ENCODE data around the gene FARS2. TPM values are rescaled to one million over a fixed set of nuclear protein-coding genes. Genes with fewer than 3 reads are reported as not detected.

The FARS2 gene
- total and polyA plus RNA-seq, 4 donors, result 16.6 to 29.0 (median 21.1) TPM

- H3K27me3 ChIP-seq (ENCODE audit: control insufficient read depth, insufficient read depth, low read length), result no peaks in the 10 kb centered on the region
- WGBS (ENCODE audit: insufficient coverage), result no CpG with 5 or more reads among the region's 4 CpGs
- no peak for DNase-seq (ENCODE audit: low read depth in 4 of 6, low spot score in 6 of 6)
- no peaks in the 10 kb centered on the region for H3K4me1 ChIP-seq (ENCODE audit: control insufficient read depth, insufficient read depth, low read length)
- no peaks in the 10 kb centered on the region for H3K9me3 ChIP-seq (ENCODE audit: control insufficient read depth, insufficient read depth, low read length)
- no peak overlapping the region for H3K27ac ChIP-seq (ENCODE audit: low read depth, low read length)
- no peak overlapping the region for H3K4me3 ChIP-seq (ENCODE audit: low read depth, low read length)
- H3K36me3 ChIP-seq (ENCODE audit: control insufficient read depth, insufficient read depth, low read length), result no peaks in the 10 kb centered on the region
Observed at GRCh38 chr6:5401845-5402738, 140.8 kb downstream of the FARS2 start.

- Histone ChIP-seq H3K36me3 (ENCODE audit: control insufficient read depth, insufficient read depth, low read length) (no peaks in the 10 kb centered on the region), H3K27me3 (ENCODE audit: control insufficient read depth, insufficient read depth, low read length) (no peaks in the 10 kb centered on the region), H3K4me1 (ENCODE audit: control insufficient read depth, insufficient read depth, low read length) (no peaks in the 10 kb centered on the region), H3K4me3 (ENCODE audit: low read depth, low read length) (no peak overlapping the region), H3K27ac (ENCODE audit: low read depth, low read length) (no peak overlapping the region), H3K9me3 (ENCODE audit: control insufficient read depth, insufficient read depth, low read length) (no peaks in the 10 kb centered on the region)
- DNase-seq (ENCODE audit: low read depth in 4 of 6, low spot score in 6 of 6), result no peak
- 93% methylated on average over 2 of the region's 3 CpGs for WGBS (ENCODE audit: insufficient coverage)
Observed at GRCh38 chr6:5403076-5403475, 141.8 kb downstream of the FARS2 start.

GRCh38 chr6:5403609-5404008, 142.3 kb downstream of the FARS2 start:
- DNase-seq (ENCODE audit: low read depth in 4 of 6, low spot score in 6 of 6), result no peak
- Histone ChIP-seq H3K4me1 (ENCODE audit: control insufficient read depth, insufficient read depth, low read length) (no peaks in the 10 kb centered on the region), H3K27ac (ENCODE audit: low read depth, low read length) (no peak overlapping the region), H3K9me3 (ENCODE audit: control insufficient read depth, insufficient read depth, low read length) (no peaks in the 10 kb centered on the region), H3K4me3 (ENCODE audit: low read depth, low read length) (no peak overlapping the region), H3K27me3 (ENCODE audit: control insufficient read depth, insufficient read depth, low read length) (no peaks in the 10 kb centered on the region), H3K36me3 (ENCODE audit: control insufficient read depth, insufficient read depth, low read length) (no peaks in the 10 kb centered on the region)

DNA sequence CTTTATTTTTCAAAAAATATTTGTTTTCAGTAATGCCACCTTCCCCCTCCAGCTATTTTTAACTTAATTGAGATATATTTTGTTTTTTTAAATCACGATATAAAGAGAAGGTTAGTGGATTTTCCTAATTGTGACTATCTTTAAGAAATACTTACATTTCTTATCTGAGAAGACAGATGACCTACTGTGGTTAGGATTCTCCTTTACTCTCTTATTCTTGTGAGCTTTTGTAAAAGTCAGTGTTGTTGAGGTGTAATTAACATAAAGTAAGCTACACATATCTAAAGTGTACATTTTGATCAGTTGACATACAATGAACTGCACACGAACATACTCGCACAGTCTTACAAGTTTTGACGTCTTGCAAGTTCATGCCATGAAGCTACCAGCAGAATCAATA, 144.7 kb downstream of the FARS2 start:
- Histone ChIP-seq H3K4me3 (ENCODE audit: low read depth, low read length) (no peak overlapping the region), H3K36me3 (ENCODE audit: control insufficient read depth, insufficient read depth, low read length) (no peaks in the 10 kb centered on the region), H3K27ac (ENCODE audit: low read depth, low read length) (no peak overlapping the region), H3K9me3 (ENCODE audit: control insufficient read depth, insufficient read depth, low read length) (no peaks in the 10 kb centered on the region), H3K4me1 (ENCODE audit: control insufficient read depth, insufficient read depth, low read length) (no peaks in the 10 kb centered on the region), H3K27me3 (ENCODE audit: control insufficient read depth, insufficient read depth, low read length) (no peaks in the 10 kb centered on the region)
- DNase-seq (ENCODE audit: low read depth in 4 of 6, low spot score in 6 of 6), result no peak
- WGBS (ENCODE audit: insufficient coverage), result 97% methylated on average over 3 of the region's 4 CpGs

DNA sequence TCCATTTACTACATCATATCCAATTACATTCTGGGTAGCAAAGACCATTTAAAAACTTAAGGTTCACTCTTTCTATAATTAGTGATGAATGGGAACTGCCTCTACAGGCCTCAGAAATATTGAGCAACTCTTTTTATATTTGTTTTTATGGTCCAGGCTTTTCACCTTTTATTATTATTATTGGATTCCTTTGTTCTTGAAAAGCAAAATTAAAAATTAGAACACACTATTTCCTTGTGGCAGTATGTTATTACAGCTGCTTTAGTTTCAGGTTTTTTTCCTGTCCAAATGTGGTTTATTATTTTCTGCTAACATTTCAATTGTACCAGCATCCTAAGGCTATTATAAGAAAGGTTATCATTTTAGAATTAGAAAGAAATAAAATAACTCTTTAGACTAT, 150.1 kb downstream of the FARS2 start:
- no peaks in the 10 kb centered on the region for H3K36me3 ChIP-seq (ENCODE audit: control insufficient read depth, insufficient read depth, low read length)
- H3K9me3 ChIP-seq (ENCODE audit: control insufficient read depth, insufficient read depth, low read length), result no peaks in the 10 kb centered on the region
- no peaks in the 10 kb centered on the region for H3K4me1 ChIP-seq (ENCODE audit: control insufficient read depth, insufficient read depth, low read length)
- DNase-seq (ENCODE audit: low read depth in 4 of 6, low spot score in 6 of 6), result no peak
- no peak overlapping the region for H3K27ac ChIP-seq (ENCODE audit: low read depth, low read length)
- H3K27me3 ChIP-seq (ENCODE audit: control insufficient read depth, insufficient read depth, low read length), result no peaks in the 10 kb centered on the region
- no peak overlapping the region for H3K4me3 ChIP-seq (ENCODE audit: low read depth, low read length)

DNA sequence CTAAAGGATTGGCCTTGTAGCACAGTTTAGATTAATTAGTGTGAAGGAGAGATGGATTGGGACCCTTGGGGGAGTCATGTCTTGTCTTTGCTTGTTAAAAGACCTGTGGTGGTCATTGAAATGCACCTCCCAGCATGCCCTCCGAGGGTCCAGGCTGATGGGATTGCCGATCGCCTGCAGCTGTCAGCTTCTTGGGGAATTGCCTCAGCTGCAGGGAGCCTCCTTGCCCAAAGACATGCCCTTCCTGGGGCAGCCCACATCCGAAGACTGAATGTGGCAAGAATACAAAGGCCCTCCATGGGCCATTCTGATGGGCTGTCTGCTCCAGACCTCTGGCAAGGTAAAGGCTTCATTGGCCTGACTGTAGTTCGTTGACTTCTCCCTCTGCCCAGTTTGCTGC, 150.7 kb downstream of the FARS2 start:
- no peaks in the 10 kb centered on the region for H3K36me3 ChIP-seq (ENCODE audit: control insufficient read depth, insufficient read depth, low read length)
- no peaks in the 10 kb centered on the region for H3K4me1 ChIP-seq (ENCODE audit: control insufficient read depth, insufficient read depth, low read length)
- no peaks in the 10 kb centered on the region for H3K27me3 ChIP-seq (ENCODE audit: control insufficient read depth, insufficient read depth, low read length)
- no peak overlapping the region for H3K4me3 ChIP-seq (ENCODE audit: low read depth, low read length)
- no peaks in the 10 kb centered on the region for H3K9me3 ChIP-seq (ENCODE audit: control insufficient read depth, insufficient read depth, low read length)
- no peak overlapping the region for H3K27ac ChIP-seq (ENCODE audit: low read depth, low read length)
- DNase-seq (ENCODE audit: low read depth in 4 of 6, low spot score in 6 of 6), result no peak
- 22% methylated on average over 5 of the region's 5 CpGs for WGBS (ENCODE audit: insufficient coverage)

DNA sequence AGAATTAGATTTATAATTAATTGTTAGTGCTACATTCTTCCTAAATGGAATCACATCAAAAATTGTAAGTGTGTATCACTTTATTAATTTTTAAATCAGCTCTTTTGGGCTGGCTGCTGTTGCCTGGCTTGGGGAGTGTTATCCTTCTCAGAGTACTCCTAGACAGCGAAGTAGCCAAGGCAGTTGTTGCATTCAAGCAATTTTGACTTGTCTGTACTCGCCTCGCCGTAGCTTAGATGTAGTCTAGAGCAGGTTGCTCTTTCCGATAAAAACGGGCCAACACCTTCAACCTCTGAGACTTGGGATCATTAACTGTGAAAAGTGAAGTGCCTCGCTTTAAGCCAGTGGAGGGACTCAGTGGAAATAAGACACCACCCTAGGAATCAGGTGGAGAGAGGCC, 151.3 kb downstream of the FARS2 start:
- Histone ChIP-seq H3K36me3 (ENCODE audit: control insufficient read depth, insufficient read depth, low read length) (no peaks in the 10 kb centered on the region), H3K27ac (ENCODE audit: low read depth, low read length) (no peak overlapping the region), H3K4me1 (ENCODE audit: control insufficient read depth, insufficient read depth, low read length) (no peaks in the 10 kb centered on the region), H3K9me3 (ENCODE audit: control insufficient read depth, insufficient read depth, low read length) (peaks cover under 1% of the 10 kb centered on the region), H3K4me3 (ENCODE audit: low read depth, low read length) (no peak overlapping the region), H3K27me3 (ENCODE audit: control insufficient read depth, insufficient read depth, low read length) (no peaks in the 10 kb centered on the region)
- no peak for DNase-seq (ENCODE audit: low read depth in 4 of 6, low spot score in 6 of 6)
- WGBS (ENCODE audit: insufficient coverage), result 80% methylated on average over 1 of the region's 7 CpGs

GRCh38 chr6:5416250-5416649, 154.9 kb downstream of the FARS2 start:
- H3K4me3 ChIP-seq (ENCODE audit: low read depth, low read length), result no peak overlapping the region
- no peak for DNase-seq (ENCODE audit: low read depth in 4 of 6, low spot score in 6 of 6)
- H3K9me3 ChIP-seq (ENCODE audit: control insufficient read depth, insufficient read depth, low read length), result peaks cover 1% of the 10 kb centered on the region
- 41% methylated on average over 3 of the region's 4 CpGs for WGBS (ENCODE audit: insufficient coverage)
- no peaks in the 10 kb centered on the region for H3K36me3 ChIP-seq (ENCODE audit: control insufficient read depth, insufficient read depth, low read length)
- no peaks in the 10 kb centered on the region for H3K4me1 ChIP-seq (ENCODE audit: control insufficient read depth, insufficient read depth, low read length)
- H3K27me3 ChIP-seq (ENCODE audit: control insufficient read depth, insufficient read depth, low read length), result no peaks in the 10 kb centered on the region
- H3K27ac ChIP-seq (ENCODE audit: low read depth, low read length), result no peak overlapping the region

GRCh38 chr6:5422321-5422915, 161.1 kb downstream of the FARS2 start:
- DNase-seq (ENCODE audit: low read depth in 4 of 6, low spot score in 6 of 6), result peak in 2 of 6 donors; percentile 33 to 82
- 64% methylated on average over 3 of the region's 5 CpGs for WGBS (ENCODE audit: insufficient coverage)
- peaks cover 1% of the 10 kb centered on the region for H3K9me3 ChIP-seq (ENCODE audit: control insufficient read depth, insufficient read depth, low read length)
- H3K4me1 ChIP-seq (ENCODE audit: control insufficient read depth, insufficient read depth, low read length), result no peaks in the 10 kb centered on the region
- H3K36me3 ChIP-seq (ENCODE audit: control insufficient read depth, insufficient read depth, low read length), result no peaks in the 10 kb centered on the region
- no peak overlapping the region for H3K4me3 ChIP-seq (ENCODE audit: low read depth, low read length)
- H3K27me3 ChIP-seq (ENCODE audit: control insufficient read depth, insufficient read depth, low read length), result no peaks in the 10 kb centered on the region
- no peak overlapping the region for H3K27ac ChIP-seq (ENCODE audit: low read depth, low read length)

DNA sequence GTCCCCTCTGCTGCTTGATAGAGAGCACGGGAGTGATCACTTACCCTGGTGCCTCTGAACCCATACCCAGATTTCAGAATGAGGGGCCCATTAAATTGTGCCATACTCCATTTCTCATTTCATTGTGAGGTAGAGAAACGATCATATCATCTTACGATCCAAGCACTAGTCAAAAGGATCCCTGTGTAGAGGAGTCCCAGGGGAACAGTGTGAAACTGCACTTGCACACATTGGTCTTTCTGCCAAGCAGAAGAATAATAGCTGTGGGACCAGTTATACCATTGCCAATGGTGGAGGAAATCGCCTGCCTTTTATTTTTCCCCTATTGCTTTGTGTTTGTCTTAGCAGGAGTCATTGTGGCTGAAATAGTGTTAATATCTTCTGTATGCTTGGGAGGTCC, 161.9 kb downstream of the FARS2 start:
- Histone ChIP-seq H3K27ac (ENCODE audit: low read depth, low read length) (no peak overlapping the region), H3K4me3 (ENCODE audit: low read depth, low read length) (no peak overlapping the region), H3K27me3 (ENCODE audit: control insufficient read depth, insufficient read depth, low read length) (no peaks in the 10 kb centered on the region), H3K36me3 (ENCODE audit: control insufficient read depth, insufficient read depth, low read length) (no peaks in the 10 kb centered on the region), H3K4me1 (ENCODE audit: control insufficient read depth, insufficient read depth, low read length) (no peaks in the 10 kb centered on the region), H3K9me3 (ENCODE audit: control insufficient read depth, insufficient read depth, low read length) (no peaks in the 10 kb centered on the region)
- peak in 1 of 6 donors; percentile 15 for DNase-seq (ENCODE audit: low read depth in 4 of 6, low spot score in 6 of 6)
- WGBS (ENCODE audit: insufficient coverage), result 100% methylated on average over 1 of the region's 4 CpGs
